Epidermal melanocyte (primary cell): ENCODE results near the gene RGS17.
"Not testable (repeated sequence)": the region's sequence is repeated elsewhere in the genome, so short reads cannot be mapped to it uniquely, and the experiment has no call there.

ENCODE experiments used
- DNase-seq: peaks from one replicate; pipeline ENCODE4 v3.0.0; 2011; ENCODE audit warnings: low spot score; ENCODE audit not compliant: insufficient read length

RGS17 gene, protein sequence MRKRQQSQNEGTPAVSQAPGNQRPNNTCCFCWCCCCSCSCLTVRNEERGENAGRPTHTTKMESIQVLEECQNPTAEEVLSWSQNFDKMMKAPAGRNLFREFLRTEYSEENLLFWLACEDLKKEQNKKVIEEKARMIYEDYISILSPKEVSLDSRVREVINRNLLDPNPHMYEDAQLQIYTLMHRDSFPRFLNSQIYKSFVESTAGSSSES

GRCh38 chr6:153131037-153131981, at the start of gene RGS17:
TSS of gene RGS17 (minus strand) at chr6:153131282. CDS start at chr6:153044018, 87,264 bp downstream.
- peak; percentile 95 for DNase-seq

GRCh38 chr6:153172815-153173214, 41.7 kb upstream of the RGS17 start:
- DNase-seq, result no peak

DNA sequence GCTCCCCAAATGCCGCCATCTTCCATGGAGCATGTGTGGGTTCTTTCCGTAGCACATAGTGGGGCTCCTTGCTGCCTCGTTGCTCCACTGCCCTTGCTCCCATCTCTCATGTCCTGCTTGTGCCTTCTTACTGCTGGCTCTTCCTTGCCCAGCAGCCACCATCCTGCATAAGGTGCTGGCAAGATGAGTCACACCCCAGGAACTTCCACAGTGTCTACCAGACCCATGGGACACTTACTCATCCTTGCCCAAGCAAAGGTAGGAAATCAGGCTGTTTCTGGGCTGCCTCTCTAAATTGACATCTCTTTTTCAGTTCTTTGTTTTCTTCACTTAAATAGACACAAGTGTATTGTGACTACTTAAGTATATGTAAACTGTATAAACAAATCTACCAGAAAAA, 39.4 kb upstream of the RGS17 start:
- no peak for DNase-seq

DNA sequence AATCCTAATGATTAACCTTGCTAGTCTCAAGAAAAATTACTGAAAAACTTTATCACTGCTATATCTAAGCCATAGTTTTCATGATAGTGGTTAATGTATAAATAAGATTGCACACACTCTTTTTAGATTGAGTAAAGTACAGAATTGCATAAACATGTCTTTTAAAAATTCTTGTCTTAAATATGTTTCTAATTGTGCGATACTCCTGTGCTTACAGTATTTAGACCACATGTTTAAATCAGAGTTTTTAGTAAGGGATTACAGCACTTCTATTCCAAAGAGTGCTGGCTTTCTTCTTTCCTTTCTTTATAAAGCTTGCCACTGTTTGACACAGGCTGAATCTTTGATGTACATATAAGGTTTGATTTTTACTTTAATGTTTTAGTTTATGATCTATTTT, 36.8 kb upstream of the RGS17 start:
- no peak for DNase-seq

DNA sequence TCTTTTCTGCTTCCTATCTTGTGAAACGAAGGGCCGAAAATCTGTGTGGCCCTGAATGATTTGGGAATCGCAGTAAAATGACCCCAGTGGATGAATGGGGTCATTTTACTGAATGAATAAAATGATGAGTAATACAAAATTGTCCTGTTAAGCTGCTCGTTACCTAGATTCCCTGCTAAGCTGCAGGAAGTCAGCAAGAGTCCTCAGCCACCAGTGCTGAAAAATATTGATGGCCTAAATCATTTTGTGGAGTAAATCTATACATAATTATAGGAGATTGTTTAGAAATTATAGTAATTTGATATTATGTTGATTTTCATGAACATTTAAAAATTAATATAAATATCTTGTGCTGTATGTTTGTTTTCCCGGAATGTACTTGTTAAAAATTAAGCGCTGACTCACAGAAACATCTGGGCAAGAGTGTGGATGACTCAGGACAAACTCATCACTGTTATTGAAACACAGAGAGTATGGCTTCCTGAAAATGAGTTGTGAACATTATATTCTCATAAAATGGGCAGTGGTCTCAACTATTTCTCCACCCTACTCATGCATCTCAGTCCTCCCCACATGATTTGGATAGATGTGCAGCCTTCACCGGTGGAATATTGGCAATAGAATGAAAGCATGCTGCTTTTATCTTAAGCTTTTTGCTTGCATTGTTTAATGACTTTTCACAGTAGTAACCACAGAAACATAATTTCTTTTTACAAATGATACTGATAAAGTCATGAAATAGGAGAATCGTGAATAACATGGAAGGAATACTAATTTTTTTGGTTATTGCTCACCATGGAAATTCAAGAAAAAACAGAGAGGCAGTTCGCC, 36.2 kb upstream of the RGS17 start:
- DNase-seq, result no peak

DNA sequence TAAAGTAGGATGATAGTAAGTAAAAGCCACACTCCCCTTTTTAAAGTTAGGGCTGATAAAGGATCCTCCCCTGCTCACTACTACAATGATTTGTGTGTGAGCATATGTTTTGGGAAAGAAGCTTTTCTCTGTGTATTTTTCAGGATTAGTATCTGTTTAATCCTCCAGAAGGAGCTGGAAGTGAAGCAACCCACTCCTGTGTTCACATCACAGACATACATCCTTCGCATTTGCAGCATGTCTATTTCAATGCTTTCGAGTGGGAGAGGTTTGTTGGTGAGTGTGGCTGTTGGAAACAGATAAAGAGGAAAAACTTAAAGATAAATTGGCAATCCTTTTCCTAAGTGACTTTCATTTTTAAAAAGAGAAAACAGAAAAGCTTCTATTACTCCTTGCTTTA, 31.6 kb upstream of the RGS17 start:
- no peak for DNase-seq

DNA sequence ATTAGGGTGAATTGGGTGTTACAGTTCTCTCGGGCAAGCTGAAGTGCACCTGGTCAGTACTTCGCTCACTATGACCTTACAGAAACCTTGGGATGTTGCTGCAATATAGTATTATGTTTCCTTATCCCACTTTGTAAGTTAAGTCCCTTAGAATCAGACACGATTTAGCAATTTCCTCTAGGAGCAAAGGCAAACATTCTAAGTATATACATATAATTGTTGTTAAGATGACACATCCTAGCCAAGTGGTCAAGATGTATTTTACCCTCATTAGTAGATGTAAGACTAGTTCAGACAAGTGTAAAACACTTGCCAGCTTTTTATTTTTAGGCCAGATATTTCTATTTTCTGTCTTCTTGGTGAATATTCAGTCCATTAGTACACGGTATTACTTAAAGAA, 31.1 kb upstream of the RGS17 start:
- DNase-seq, result no peak

GRCh38 chr6:153160221-153160620, 29.1 kb upstream of the RGS17 start:
- DNase-seq, result no peak

- no peak for DNase-seq
These were observed 19.8 kb upstream of the RGS17 start for GRCh38 chr6:153150752-153151440.

GRCh38 chr6:153150371-153150751, 19.3 kb upstream of the RGS17 start:
- DNase-seq, result no peak

DNA sequence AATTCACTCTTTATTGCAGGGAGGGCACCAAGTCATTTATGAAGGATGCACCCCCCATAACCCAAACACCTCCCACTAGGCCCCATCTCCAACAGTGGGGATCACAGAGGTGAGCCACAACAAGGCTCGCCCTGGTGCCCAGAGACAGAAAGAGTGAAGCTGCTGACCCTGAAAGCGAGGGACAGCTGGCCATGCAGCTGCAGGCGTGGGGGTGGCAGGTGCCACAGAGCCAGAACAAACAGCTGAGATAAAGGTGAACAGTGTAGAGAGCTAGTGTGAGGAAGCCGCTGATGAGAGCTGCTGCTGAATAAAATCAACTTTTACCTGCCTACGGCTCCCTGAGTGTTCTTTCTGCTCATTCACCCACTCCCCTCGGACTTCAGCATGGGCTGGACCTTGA, 18.8 kb upstream of the RGS17 start:
- no peak for DNase-seq

- DNase-seq, result no peak
These were observed 15.3 kb upstream of the RGS17 start for GRCh38 chr6:153146413-153146812.

DNA sequence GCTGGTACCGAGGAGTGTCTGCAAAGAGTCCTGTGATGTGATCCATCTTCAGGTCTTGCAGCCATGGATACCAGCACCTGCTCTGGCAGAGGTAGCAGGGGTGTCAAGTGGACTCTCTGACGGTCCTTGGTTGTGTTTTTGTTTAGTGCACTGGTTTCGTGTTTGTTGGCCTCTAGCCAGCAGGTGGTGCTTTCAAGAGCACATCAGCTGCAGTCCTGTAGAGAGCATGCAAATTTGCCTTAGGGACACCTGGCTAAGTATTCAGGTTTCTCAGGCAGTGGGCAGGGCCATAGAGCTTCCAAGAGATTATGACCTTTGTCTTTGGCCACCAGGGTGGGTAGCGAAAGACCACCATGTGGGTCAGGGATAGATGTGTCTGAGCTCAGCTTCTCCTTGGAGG, 14.5 kb upstream of the RGS17 start:
- DNase-seq, result no peak

- no peak for DNase-seq
These were observed 12.1 kb upstream of the RGS17 start for GRCh38 chr6:153143200-153143599.

- DNase-seq, result no peak
These were observed 9.2 kb upstream of the RGS17 start for GRCh38 chr6:153140299-153140698.

GRCh38 chr6:153138930-153139329, 7.8 kb upstream of the RGS17 start:
- no peak for DNase-seq

DNA sequence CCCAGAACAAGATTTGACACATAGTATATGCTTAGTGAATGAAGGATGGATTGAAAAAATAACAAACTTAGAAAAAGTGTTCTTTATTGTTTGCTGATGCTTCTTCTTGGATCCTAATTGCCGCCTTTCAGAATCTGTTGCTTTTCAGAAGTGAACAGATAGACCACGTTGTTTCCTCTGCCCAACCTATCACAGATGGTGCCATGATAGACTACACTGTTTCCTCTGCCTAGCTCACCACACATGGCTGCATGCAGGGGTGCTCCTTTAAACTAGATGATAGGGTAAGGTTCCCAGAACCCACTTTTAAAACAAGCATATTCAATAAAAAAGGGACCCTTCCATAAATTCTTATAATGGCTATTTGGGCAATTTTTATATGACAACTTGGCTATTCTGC, 4.6 kb upstream of the RGS17 start:
- DNase-seq, result no peak

- not testable (repeated sequence) for DNase-seq
These were observed 2.6 kb upstream of the RGS17 start for GRCh38 chr6:153133667-153134066.

DNA sequence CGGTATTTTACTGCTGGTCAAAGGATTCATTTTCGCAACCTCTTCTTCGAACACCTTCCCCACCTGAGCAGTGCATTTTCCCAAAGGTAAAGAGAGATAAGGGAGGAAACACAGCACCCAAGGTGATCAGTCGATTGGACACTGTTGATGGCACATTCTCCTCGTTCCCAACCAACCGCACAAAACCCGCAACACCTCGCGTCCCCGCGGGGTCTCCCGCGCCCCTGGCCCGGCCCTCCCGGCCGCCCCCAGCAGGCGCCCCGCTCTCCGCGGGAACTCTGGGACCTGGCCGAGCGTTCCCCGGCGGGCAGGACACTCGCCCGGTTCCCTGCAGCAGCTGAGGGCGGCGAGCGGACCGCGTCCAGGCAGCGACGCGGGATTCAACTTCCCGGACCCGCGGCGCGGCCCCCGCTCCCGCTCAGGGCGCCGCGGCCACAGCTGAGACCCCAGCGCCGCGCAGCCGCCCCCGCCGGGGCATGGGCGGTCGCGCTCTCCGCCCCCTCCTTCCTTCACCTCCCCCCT, 506 bp downstream of the RGS17 start:
- no peak for DNase-seq

GRCh38 chr6:153129873-153130514, 1.1 kb downstream of the RGS17 start:
- no peak for DNase-seq

DNA sequence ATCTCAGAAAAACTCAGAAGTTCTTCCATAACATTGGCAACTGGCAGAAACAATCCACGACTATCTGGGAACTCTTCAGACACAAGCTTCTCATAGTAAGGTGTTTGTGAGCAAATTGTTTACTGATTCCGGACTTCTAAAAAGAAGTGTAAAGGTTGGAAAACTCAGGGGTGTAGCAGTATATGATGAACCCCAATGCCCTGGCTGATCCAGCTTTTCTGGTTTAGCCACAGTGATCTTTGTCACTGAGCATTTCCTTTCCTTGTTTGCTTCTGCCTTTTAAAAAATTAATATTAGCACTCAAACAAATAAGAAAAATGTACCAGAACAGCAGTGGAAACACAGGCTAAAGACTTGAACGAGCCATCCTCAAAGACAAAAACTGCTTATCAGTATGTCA, 4.9 kb downstream of the RGS17 start:
- no peak for DNase-seq
